HG03159 (cell line): Measurements from ENCODE around the gene SLC47A2.
"Not testable (repeated sequence)": the region's sequence is repeated elsewhere in the genome, so short reads cannot be mapped to it uniquely, and the experiment has no call there.

ENCODE experiments used
- ATAC-seq: cut with Tn5 transposase; IDR thresholded peaks from one replicate; pipeline ENCODE4 v1.9.1; 2021; ENCODE audit warnings: mild to moderate bottlenecking, moderate library complexity; ENCODE audit not compliant: unreplicated experiment

Gene SLC47A2

DNA sequence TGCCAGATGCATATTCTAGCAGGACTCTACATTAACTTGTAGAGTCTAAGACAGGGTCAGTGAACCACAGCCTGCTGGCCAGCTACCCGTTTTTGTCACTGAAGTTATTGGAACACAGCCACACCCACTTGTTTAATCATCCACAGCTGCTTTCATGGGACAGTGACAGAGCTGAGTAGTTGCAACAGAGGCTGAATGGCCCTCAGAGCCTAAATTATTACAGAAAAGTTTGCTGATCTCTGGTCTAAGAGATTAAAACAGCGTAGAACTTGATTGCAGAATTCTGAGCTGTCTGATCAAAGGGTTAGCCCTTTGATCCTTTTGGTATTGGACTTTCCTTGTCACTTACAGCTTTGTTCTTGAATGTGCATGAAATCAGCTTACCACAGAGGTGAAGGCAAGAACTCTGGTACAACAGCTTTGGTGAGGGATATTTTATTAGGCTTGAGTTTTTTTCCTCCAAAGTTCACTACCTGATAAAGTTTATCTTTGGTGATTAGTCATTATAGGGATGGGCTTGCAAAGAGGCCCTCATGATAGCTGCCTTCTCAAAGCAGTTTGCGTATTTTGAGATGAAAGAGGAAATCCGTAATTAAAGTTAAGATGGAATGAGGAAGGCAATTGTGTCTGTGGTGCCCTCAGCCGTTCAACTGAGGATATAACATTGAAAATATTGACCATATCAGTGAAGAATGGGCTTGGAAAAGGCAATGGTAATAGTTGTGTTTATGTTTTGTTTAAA lies 44.2 kb downstream of the SLC47A2 start:
- ATAC-seq = no peak

DNA sequence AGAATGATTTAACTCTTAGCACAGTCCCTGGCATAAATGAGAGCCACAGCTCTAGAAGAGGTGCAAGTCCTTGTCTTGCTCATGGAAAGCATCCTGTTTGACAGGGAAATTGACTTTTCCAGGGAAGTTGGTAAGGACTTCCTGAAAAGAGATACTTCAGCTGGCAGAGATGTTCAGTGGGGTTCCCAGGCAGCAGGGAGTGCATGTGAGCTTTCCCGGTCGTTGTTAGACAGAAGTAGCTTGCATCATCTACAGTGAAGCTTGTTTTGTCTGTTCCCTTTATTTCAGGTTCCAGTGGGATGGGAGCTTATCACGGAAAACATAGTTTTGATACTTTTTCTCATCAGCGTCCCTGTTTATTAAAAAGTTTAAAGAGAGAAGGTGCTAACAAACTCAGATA lies 45.0 kb downstream of the SLC47A2 start:
- no peak for ATAC-seq

- ATAC-seq = no peak
These were observed 45.5 kb downstream of the SLC47A2 start for GRCh38 chr17:19670908-19671307.

DNA sequence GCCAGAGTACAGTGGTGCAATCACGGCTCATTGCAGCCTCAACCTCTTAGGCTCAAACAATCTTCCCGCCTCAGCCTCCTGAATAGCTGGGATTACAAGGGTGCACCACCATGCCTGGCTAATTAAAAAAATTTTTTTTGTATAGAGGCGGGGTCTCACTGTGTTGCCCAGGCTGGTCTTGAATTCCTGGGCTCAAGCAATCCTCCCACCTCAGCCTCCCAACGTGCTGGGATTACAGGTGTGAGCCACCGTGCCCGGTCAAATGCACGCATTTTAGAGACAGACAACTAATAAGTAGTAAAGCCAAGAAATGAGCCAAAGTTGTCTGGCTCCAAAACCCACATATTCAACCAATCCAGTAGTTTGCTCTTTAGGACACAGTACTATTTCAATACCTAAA lies 46.7 kb downstream of the SLC47A2 start:
- not testable (repeated sequence) for ATAC-seq

DNA sequence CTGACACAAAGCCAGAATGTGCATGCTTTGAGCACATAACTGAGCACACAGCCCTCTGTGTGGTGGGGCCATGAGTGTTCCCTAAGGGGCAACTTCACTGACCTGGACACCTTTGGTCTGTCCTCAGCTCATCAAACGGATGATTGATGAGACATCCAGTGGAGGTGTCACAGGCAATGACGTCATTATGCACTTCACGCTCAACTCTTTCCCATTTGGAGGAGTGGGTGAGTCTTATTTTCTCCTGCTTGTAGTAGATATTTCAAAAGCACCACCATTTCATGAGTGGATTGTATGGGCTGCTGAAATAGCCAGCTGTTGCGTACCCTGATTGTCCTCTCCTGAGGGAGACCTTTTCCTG lies 51.6 kb downstream of the SLC47A2 start:
- no peak for ATAC-seq

- no peak for ATAC-seq
These were observed 52.1 kb downstream of the SLC47A2 start for GRCh38 chr17:19664136-19664820.

DNA sequence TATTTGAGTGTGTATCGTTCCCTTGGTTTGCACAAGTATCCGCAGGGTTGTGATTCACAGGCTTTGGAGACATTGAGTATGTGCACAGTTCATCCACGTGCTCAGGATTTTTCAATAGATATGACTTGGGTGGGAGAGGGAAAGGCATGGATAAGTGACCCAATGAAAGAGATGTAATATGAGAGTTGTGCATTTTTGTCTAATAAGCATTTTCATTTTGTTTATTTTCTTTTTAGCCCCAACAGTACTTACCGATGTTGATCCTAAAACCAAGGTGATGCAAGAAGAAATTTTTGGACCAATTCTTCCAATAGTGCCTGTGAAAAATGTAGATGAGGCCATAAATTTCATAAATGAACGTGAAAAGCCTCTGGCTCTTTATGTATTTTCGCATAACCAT lies 53.3 kb downstream of the SLC47A2 start:
- ATAC-seq = no peak

DNA sequence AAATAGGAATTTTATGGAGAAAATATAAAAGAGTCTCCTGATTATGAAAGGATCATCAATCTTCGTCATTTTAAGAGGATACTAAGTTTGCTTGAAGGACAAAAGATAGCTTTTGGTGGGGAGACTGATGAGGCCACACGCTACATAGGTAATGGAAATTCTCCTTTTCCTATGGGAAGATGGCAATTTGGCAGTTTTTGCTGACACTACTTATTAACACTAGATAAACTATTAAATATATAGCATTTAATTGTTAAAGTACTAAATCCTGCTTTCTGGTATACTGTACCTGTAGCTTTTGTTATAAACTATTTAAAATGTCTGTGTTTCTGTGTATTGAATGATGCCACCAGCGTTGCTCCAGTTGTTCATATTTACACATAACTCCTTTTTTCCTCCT lies 55.3 kb downstream of the SLC47A2 start:
- ATAC-seq = no peak

DNA sequence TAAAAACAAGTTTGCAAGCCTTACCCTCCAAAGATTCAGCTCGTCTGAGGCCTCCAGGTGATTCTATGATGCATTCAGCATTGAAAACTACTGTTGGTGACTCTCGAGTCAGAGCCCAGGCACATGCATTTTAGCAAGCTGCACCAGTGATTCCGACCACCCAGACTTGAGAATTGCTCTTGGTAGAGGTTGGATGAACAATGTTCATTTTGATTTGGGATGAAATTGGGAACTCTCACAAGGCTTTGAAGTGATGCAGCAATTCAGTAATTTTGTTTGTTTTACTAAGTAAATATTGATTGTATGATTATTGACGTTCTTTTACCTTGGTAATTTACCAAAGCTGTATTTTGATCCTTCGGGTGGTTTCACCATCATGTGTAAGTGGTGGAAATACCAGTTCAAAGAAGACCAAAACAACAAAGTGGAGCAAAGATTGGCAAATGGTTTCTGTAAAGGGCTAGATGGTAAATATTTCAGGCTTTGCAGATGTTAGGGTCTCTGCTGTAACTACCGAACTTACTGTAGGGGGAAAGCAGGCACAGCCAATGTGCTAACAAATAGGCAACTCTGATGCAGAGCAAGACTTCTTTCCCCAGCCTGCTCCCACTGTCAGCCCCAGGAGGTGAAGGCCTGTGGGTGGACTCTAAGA lies 56.0 kb downstream of the SLC47A2 start:
- ATAC-seq = no peak

DNA sequence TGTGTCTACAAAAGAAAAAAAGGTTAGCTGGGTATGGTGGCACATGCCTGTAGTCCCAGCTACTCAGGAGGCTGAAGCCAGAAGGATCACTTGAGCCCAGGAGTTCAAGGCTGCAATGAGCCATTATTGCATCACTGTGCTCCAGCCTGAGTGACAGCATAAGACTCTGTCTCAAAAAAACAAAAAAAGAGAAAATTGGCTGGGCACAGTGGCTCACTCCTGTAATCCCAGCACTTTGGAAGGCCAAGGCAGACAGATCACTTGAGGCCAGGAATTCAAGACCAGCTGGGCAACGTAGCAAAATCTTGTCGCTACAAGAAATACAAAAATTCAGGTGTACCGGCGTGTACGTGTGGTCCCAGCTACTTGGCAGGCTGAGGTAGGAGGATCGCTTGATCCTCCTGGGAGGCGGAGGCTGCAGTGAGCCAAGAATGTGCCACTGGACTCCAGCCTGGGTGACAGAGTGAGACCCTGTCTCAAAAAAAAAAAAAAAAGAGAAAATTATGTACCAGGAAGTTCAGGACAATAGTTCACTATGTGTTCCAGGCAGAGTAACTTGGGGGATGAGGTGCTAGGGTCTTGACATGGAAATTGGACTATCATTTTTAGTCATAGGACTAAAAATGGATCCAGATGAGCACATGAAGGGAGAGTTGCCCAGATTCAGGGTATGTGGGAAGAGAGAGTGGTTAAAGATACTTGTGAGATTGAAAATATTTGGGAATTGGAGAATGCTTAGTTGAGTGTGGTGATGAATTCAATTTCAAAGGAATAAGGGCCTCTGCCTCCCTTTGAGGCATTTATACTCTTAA lies 56.8 kb downstream of the SLC47A2 start:
- ATAC-seq = no peak

- no peak for ATAC-seq
These were observed 59.4 kb downstream of the SLC47A2 start for GRCh38 chr17:19656851-19657581.

GRCh38 chr17:19656336-19656735 lies 60.0 kb downstream of the SLC47A2 start:
- ATAC-seq = no peak

GRCh38 chr17:19654896-19655295 lies 61.5 kb downstream of the SLC47A2 start:
- ATAC-seq = no peak

DNA sequence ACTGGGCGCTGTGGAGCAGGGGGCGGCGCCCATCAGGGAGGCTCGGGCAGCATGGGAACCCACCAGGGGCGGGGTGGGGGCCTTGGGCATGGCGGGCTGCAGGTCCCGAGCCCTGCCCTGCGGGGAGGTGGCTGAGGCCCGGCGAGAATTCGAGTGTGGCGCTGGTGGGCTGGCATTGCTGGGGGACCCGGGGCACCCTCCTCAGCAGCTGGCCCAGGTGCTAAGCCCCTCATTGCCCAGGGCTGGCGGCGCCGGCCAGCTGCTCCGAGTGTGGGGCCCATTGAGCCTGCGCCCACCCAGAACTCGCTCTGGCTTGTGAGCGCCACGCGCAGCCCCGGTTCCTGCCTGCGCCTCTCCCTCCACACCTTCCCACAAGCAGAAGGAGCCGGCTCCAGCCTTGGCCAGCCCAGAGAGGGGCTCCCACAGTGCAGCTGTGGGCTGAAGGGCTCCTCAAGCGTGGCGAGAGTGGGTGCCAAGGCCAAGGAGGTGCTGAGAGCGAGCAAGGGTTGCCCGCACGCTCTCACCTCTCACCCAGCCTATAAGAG lies 62.0 kb downstream of the SLC47A2 start:
- ATAC-seq = no peak

GRCh38 chr17:19652595-19652994 lies 63.8 kb downstream of the SLC47A2 start:
- ATAC-seq = no peak

DNA sequence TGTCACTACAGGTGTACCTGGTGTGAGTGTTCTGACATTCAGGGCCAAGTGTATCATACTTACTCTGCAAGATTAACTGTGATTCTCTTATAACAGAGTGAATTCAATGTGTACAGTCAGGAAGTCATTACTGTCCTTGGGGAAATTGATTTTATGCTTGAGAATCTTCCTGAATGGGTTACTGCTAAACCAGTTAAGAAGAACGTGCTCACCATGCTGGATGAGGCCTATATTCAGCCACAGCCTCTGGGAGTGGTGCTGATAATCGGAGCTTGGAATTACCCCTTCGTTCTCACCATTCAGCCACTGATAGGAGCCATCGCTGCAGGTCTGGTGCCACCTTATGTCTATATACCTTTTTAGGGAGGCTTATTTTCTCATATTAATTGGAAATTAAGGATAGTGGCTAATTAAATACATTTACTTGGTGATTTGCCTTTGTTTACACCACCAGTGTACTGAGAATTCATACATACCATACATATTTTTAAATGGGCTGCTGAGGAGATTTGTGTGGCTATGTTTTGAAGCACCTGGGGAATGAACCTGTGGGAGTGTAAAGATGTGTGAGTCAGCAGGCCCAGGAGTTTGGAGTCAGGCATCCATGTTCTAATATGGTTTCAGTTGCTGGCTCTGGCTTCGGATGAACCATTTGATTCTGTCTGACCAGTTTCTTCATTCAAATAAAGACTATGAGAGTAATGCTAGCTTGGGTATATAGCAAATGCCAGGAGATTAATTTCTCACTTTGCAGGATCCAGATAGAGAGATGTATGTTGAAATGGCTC lies 64.7 kb downstream of the SLC47A2 start:
- no peak for ATAC-seq

DNA sequence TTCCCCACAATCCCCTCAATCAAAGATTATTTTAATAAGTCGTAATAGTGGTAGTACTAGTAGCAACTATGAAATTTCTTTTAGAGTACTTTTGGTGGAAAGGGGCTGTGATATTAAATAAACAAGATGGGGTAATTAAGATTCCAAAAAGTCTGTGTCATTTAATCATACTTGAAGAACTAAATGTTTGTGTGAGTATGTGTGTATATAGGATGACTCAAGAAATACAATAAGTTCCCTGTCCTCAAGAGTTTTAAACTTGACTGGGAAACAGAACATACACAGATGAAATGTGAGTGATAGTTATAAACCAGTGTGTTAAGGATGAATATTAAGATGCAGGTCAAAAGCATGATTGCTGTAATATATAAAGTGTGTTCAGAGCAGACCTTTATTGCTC lies 65.6 kb downstream of the SLC47A2 start:
- no peak for ATAC-seq

DNA sequence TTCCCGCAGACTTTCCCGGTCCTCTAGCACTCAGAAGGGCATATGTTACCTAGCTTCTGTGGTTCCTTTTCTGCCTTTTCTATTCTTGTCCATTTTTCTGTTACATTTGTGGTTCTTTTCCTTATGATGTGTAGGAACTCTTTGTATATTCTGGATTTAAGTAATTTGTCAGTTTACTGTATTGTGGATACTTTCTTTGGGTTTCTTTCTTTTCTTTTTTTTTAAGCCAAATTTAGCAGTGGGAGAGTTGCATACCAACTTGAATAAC lies 67.2 kb downstream of the SLC47A2 start:
- no peak for ATAC-seq

- ATAC-seq = peak; percentile 86
These were observed 67.7 kb downstream of the SLC47A2 start, which contains the start of gene ALDH3A2 for GRCh38 chr17:19648475-19649273. Gene ALDH3A2, plus strand, starts transcription at chr17:19648751. Its CDS starts 221 bp downstream, at chr17:19648972.
